Keratinocyte (primary cell): ENCODE data around the gene CPN2. TPM values are rescaled to one million over a fixed set of nuclear protein-coding genes. Genes with fewer than 3 reads are reported as not detected.

Experiments
- DNase-seq: peaks from one replicate; pipeline ENCODE4 v3.0.0-alpha.2; 2011; ENCODE audit warnings: low read depth, missing footprints, low spot score
- FAIRE-seq: peaks from 2 replicates; lab custom pipeline; 2011; peaks lifted over from hg19 to GRCh38; lab: Jason Lieb, UNC
- H2AFZ ChIP-seq: 2 replicates; pipeline ENCODE4 v1.6.0; 2012; ENCODE audit warnings: low read length, control low read depth, inconsistent platforms; ENCODE audit not compliant: control insufficient read depth
- H3K27ac ChIP-seq: 2 replicates; pipeline ENCODE4 v1.5.1; 2011; ENCODE audit warnings: low read length; ENCODE audit not compliant: control insufficient read depth, insufficient read depth
- H3K27me3 ChIP-seq: 3 replicates; pipeline ENCODE4 v1.6.0; 2011; ENCODE audit warnings: low read length; ENCODE audit not compliant: control insufficient read depth, insufficient read depth; ENCODE audit errors: extremely low read depth
- H3K36me3 ChIP-seq, 2 experiments: 2 replicates in 1 of 2; 3 replicates in 1 of 2; pipeline ENCODE4 v1.5.1; 2011; ENCODE audit warnings: low read length in 2 of 2, mild to moderate bottlenecking in 1 of 2; ENCODE audit not compliant: control insufficient read depth in 2 of 2, insufficient read depth in 2 of 2; ENCODE audit errors: extremely low read depth in 1 of 2
- H3K4me1 ChIP-seq: 3 replicates; pipeline ENCODE4 v1.5.1; 2011; ENCODE audit warnings: low read length; ENCODE audit not compliant: control insufficient read depth, insufficient read depth; ENCODE audit errors: extremely low read depth
- H3K4me2 ChIP-seq: 3 replicates; pipeline ENCODE4 v1.6.0; 2011; ENCODE audit warnings: low read depth, low read length; ENCODE audit not compliant: control insufficient read depth, insufficient read depth; ENCODE audit errors: extremely low read depth
- H3K4me3 ChIP-seq, 3 experiments: fragments of 200-600 bp in 1 of 3; sonication (generic) in 1 of 3; 2 replicates in 2 of 3; 3 replicates in 1 of 3; pipeline ENCODE4 v1.5.1; 2011 to 2016; ENCODE audit warnings: low read length in 3 of 3, mild to moderate bottlenecking in 3 of 3, control low read depth in 2 of 3, inconsistent platforms in 1 of 3, low read depth in 1 of 3, mixed read lengths in 1 of 3, mixed run types in 1 of 3, moderate library complexity in 1 of 3; ENCODE audit not compliant: control insufficient read depth in 2 of 3, insufficient read depth in 2 of 3; ENCODE audit errors: extremely low read depth in 1 of 3
- H3K79me2 ChIP-seq: 2 replicates; pipeline ENCODE4 v1.6.0; 2012; ENCODE audit warnings: low read length; ENCODE audit not compliant: control insufficient read depth, insufficient read depth
- H3K9ac ChIP-seq: 3 replicates; pipeline ENCODE4 v1.6.0; 2011; ENCODE audit warnings: low read length; ENCODE audit not compliant: control insufficient read depth, insufficient read depth; ENCODE audit errors: extremely low read depth
- H3K9me1 ChIP-seq: 3 replicates; pipeline ENCODE4 v1.6.0; 2011; ENCODE audit warnings: low read length; ENCODE audit not compliant: control insufficient read depth, insufficient read depth; ENCODE audit errors: extremely low read depth
- H3K9me3 ChIP-seq: 2 replicates; pipeline ENCODE4 v1.5.1; 2012; ENCODE audit warnings: low read depth, low read length; ENCODE audit not compliant: control insufficient read depth
- H4K20me1 ChIP-seq: 3 replicates; pipeline ENCODE4 v1.6.0; 2011; ENCODE audit warnings: low read length; ENCODE audit not compliant: control insufficient read depth, insufficient read depth; ENCODE audit errors: extremely low read depth
- EZH2 ChIP-seq: IDR thresholded peaks from one replicate; pipeline ENCODE4 v1.6.1; 2012; ENCODE audit warnings: inconsistent platforms, mild to moderate bottlenecking, low read length, moderate library complexity
- dilution Hi-C: fragments of 300-500 bp; cut with MboI; formaldehyde crosslinking; loops from one replicate; pipeline ENCODE4 v1.7.0; 2020; ENCODE audit warnings: low sequenced_read_pairs; ENCODE audit not compliant: extremely low pct_ligation_motif_present
- polyA plus RNA-seq, 5 experiments: library from polyadenylated mRNA; depleted of rRNA in 3 of 5; stranded (reverse) in 3 of 5; stranded (forward) in 1 of 5; unstranded in 1 of 5; fragments of >200 nt; gene quantifications; 1 replicate in 1 of 5; 2 replicates in 3 of 5; 3 replicates in 1 of 5; pipeline versions ENCODE4 v1.2.1 to v1.2.3, GENCODE V29; 2011 to 2012; ENCODE audit warnings: missing spikeins in 2 of 5, low read depth in 1 of 5, low replicate concordance in 1 of 5
- TF ChIP-seq, protein P1 (sequence below), 3 experiments: IDR thresholded peaks in 1 of 3; conservative IDR thresholded peaks in 1 of 3; optimal IDR thresholded peaks in 1 of 3; 2 replicates in 2 of 3; 3 replicates in 1 of 3; pipeline versions ENCODE3 to v1.5.1; 2011; ENCODE audit warnings: low read length in 3 of 3, mild to moderate bottlenecking in 3 of 3, moderate library complexity in 2 of 3, control low read depth in 1 of 3, inconsistent platforms in 1 of 3; ENCODE audit not compliant: insufficient read depth in 2 of 3; ENCODE audit errors: extremely low read depth in 1 of 3

CPN2 gene
- polyA plus RNA-seq, 1 donor (not counting 4 experiments of a cell fraction or from before 2014, with no cell fraction given), result not detected

DNA sequence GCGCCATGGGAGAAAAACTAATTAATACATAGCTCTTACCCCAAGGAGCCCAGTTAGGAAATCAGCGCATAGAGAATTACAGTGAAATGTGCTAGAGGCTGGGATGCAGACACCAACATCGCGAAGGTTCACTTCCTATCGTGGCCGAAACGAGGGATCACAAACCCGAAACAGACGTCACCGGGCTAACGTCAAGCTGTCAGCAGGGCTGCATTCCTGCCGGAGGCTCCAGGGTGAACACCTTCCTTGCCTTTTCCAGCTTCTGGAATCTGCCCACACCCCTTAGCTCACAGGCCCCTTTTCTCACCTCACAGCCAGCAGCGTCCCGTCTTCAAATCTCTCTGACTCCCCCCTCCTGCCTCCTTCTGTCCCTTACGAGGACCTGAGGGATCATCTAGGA is 34.9 kb upstream of the CPN2 start:
- Histone ChIP-seq H3K36me3 (no peaks in the 10 kb centered on the region), H3K27ac (no peak overlapping the region), H3K4me3 (no peak overlapping the region), H3K9me3 (peaks cover 2% of the 10 kb centered on the region), H3K79me2 (no peaks in the 10 kb centered on the region), H3K4me2 (no peak overlapping the region), H4K20me1 (no peaks in the 10 kb centered on the region), H2AFZ (no peak overlapping the region), H3K9ac (no peak overlapping the region), H3K27me3 (peaks cover 16% of the 10 kb centered on the region), H3K4me1 (no peaks in the 10 kb centered on the region), H3K9me1 (no peaks in the 10 kb centered on the region)
- dilution Hi-C loops, result no loop called here
- TF ChIP-seq, protein P1, sequence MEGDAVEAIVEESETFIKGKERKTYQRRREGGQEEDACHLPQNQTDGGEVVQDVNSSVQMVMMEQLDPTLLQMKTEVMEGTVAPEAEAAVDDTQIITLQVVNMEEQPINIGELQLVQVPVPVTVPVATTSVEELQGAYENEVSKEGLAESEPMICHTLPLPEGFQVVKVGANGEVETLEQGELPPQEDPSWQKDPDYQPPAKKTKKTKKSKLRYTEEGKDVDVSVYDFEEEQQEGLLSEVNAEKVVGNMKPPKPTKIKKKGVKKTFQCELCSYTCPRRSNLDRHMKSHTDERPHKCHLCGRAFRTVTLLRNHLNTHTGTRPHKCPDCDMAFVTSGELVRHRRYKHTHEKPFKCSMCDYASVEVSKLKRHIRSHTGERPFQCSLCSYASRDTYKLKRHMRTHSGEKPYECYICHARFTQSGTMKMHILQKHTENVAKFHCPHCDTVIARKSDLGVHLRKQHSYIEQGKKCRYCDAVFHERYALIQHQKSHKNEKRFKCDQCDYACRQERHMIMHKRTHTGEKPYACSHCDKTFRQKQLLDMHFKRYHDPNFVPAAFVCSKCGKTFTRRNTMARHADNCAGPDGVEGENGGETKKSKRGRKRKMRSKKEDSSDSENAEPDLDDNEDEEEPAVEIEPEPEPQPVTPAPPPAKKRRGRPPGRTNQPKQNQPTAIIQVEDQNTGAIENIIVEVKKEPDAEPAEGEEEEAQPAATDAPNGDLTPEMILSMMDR (optimal IDR thresholded peaks at IDR 0.05 in 1 of 3, IDR thresholded peaks at IDR 0.05 in 1 of 3, conservative IDR thresholded peaks at IDR 0.05 in 1 of 3; ENCODE audit: extremely low read depth in 1 of 3, insufficient read depth in 2 of 3, low read length in 3 of 3), result no peak
- no peak for TF ChIP-seq EZH2
- DNase-seq (no peak), FAIRE-seq (no peak)

DNA sequence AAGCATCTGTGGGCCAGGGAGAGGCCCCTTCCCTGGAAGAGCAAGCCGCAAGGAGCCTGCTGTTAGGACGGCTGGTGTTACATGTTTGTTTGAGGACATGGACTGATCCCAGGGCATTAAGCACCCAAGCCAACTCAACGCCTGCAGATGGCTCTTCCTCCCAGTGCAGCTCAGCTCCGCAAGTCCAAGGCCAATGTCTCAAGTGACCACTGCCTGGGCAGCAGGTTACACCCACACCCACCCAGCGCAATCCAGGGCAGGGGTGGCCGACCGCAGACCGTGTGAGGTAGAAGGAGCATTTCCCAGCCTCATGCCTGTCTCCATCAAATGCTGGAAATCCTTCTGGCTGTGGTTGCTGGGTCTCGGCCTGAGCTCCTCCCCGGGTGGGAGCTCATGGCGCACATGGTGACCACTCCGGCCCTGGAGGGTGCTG is 33.5 kb upstream of the CPN2 start:
- Histone ChIP-seq H3K9me1 (no peaks in the 10 kb centered on the region), H3K79me2 (no peaks in the 10 kb centered on the region), H4K20me1 (no peaks in the 10 kb centered on the region), H3K27ac (no peak overlapping the region), H3K4me3 (no peak overlapping the region), H3K4me1 (no peaks in the 10 kb centered on the region), H3K4me2 (no peak overlapping the region), H3K27me3 (peaks cover 20% of the 10 kb centered on the region), H3K36me3 (no peaks in the 10 kb centered on the region), H3K9me3 (no peaks in the 10 kb centered on the region), H2AFZ (no peak overlapping the region), H3K9ac (no peak overlapping the region)
- no peak for FAIRE-seq
- dilution Hi-C loops, result no loop called here
- no peak for DNase-seq
- TF ChIP-seq, protein P1 (optimal IDR thresholded peaks at IDR 0.05 in 1 of 3, IDR thresholded peaks at IDR 0.05 in 1 of 3, conservative IDR thresholded peaks at IDR 0.05 in 1 of 3; ENCODE audit: extremely low read depth in 1 of 3, insufficient read depth in 2 of 3, low read length in 3 of 3), result no peak
- no peak for TF ChIP-seq EZH2
